GM21619 (cell line): ENCODE measurements around the gene PLEKHA5.
"Not testable (repeated sequence)": the region's sequence is repeated elsewhere in the genome, so short reads cannot be mapped to it uniquely, and the experiment has no call there.

Experiments
- ATAC-seq: cut with Tn5 transposase; IDR thresholded peaks from one replicate; pipeline ENCODE4 v1.9.1; 2021; ENCODE audit not compliant: unreplicated experiment

PLEKHA5 gene

GRCh38 chr12:19397534-19397933, 268.0 kb downstream of the PLEKHA5 start:
- no peak for ATAC-seq

GRCh38 chr12:19398376-19399363, 269.1 kb downstream of the PLEKHA5 start:
- ATAC-seq, result no peak

- not testable (repeated sequence) for ATAC-seq
Observed at GRCh38 chr12:19400649-19401285, 271.2 kb downstream of the PLEKHA5 start.

GRCh38 chr12:19402211-19402610, 272.7 kb downstream of the PLEKHA5 start:
- ATAC-seq, result no peak

- no peak for ATAC-seq
Observed at GRCh38 chr12:19402743-19403431, 273.4 kb downstream of the PLEKHA5 start.

GRCh38 chr12:19404242-19404880, 274.8 kb downstream of the PLEKHA5 start:
- no peak for ATAC-seq

- no peak for ATAC-seq
Observed at GRCh38 chr12:19409376-19409775, 279.8 kb downstream of the PLEKHA5 start.

GRCh38 chr12:19410211-19410610, 280.7 kb downstream of the PLEKHA5 start:
- ATAC-seq, result no peak

GRCh38 chr12:19410629-19411185, 281.2 kb downstream of the PLEKHA5 start:
- no peak for ATAC-seq

GRCh38 chr12:19411234-19412204, 282.0 kb downstream of the PLEKHA5 start:
- no peak for ATAC-seq

- ATAC-seq, result no peak
Observed at GRCh38 chr12:19412844-19413243, 283.3 kb downstream of the PLEKHA5 start.

GRCh38 chr12:19413582-19413981, 284.0 kb downstream of the PLEKHA5 start:
- ATAC-seq, result not testable (repeated sequence)

GRCh38 chr12:19415563-19415962, 286.0 kb downstream of the PLEKHA5 start:
- ATAC-seq, result no peak

- ATAC-seq, result no peak
Observed at GRCh38 chr12:19419086-19419485, 289.6 kb downstream of the PLEKHA5 start.

GRCh38 chr12:19421503-19422282, 292.2 kb downstream of the PLEKHA5 start:
- no peak for ATAC-seq

GRCh38 chr12:19423166-19423930, 293.8 kb downstream of the PLEKHA5 start:
- no peak for ATAC-seq
